Liver (tissue), 9 donors: ENCODE data around the gene LAMTOR4. TPM values are rescaled to one million over a fixed set of nuclear protein-coding genes. Genes with fewer than 3 reads are reported as not detected.

Source experiments
- DNase-seq: peaks from one replicate; pipeline ENCODE4 v3.0.0-alpha.2; 2017; ENCODE audit warnings: low spot score
- H3K27ac ChIP-seq, 2 donors: one replicate each; pipeline ENCODE4 v1.7.0; 2013; ENCODE audit warnings: inconsistent platforms in 2 of 2, low read length in 2 of 2, control low read depth in 1 of 2, low read depth in 1 of 2, mild to moderate bottlenecking in 1 of 2
- H3K27me3 ChIP-seq, 4 donors: one replicate each; pipeline versions ENCODE4 v1.6.1 to v1.7.0; 2013; ENCODE audit warnings: low read length in 3 of 4, inconsistent platforms in 1 of 4, mild to moderate bottlenecking in 1 of 4, moderate library complexity in 1 of 4; ENCODE audit not compliant: control insufficient read depth in 4 of 4, insufficient read depth in 4 of 4
- H3K36me3 ChIP-seq, 4 donors: one replicate each; pipeline versions ENCODE4 v1.6.1 to v1.7.0; 2013; ENCODE audit warnings: low read length in 3 of 4, mild to moderate bottlenecking in 3 of 4, low read depth in 1 of 4, moderate library complexity in 1 of 4; ENCODE audit not compliant: control insufficient read depth in 4 of 4, insufficient read depth in 3 of 4
- H3K4me1 ChIP-seq, 4 donors: one replicate each; pipeline versions ENCODE4 v1.6.1 to v1.7.0; 2013; ENCODE audit warnings: low read length in 3 of 4, mild to moderate bottlenecking in 3 of 4, moderate library complexity in 1 of 4; ENCODE audit not compliant: control insufficient read depth in 4 of 4, insufficient read depth in 4 of 4
- H3K4me3 ChIP-seq, 3 donors: one replicate each; pipeline versions ENCODE4 v1.6.1 to v1.7.0; 2013; ENCODE audit warnings: low read length in 3 of 3, control low read depth in 1 of 3, low read depth in 1 of 3, mild to moderate bottlenecking in 1 of 3
- H3K9ac ChIP-seq, 2 donors: one replicate each; pipeline ENCODE4 v1.7.0; 2013; ENCODE audit warnings: low read length in 2 of 2, mild to moderate bottlenecking in 2 of 2, moderate library complexity in 2 of 2, control low read depth in 1 of 2, low read depth in 1 of 2
- H3K9me3 ChIP-seq, 4 donors: one replicate each; pipeline versions ENCODE4 v1.6.1 to v1.7.0; 2013; ENCODE audit warnings: low read length in 3 of 4; ENCODE audit not compliant: control insufficient read depth in 4 of 4
- CTCF ChIP-seq: fragments of 150-350 bp; IDR thresholded peaks from 2 replicates; pipeline ENCODE4 v1.5.1; 2017; ENCODE audit warnings: improper control_type of control experiment, low read depth, low read length; ENCODE audit not compliant: missing input control
- EGR1 ChIP-seq, 2 donors: IDR thresholded peaks; 2 replicates each; pipeline ENCODE4 v1.6.1; 2016 to 2018; ENCODE audit warnings: antibody characterized with exemption in 2 of 2, low read depth in 2 of 2
- FOXA2 ChIP-seq: IDR thresholded peaks from 2 replicates; pipeline ENCODE4 v1.6.1; 2016; ENCODE audit warnings: antibody characterized with exemption
- GABPA ChIP-seq, 2 donors: IDR thresholded peaks in 1 of 2; conservative IDR thresholded peaks in 1 of 2; 2 replicates each; pipeline ENCODE4 v1.6.1; 2016; ENCODE audit warnings: antibody characterized with exemption in 2 of 2, mild to moderate bottlenecking in 1 of 2, moderate library complexity in 1 of 2
- HNF4A ChIP-seq, 2 donors: conservative IDR thresholded peaks; 2 replicates each; pipeline ENCODE4 v1.6.1; 2016; ENCODE audit warnings: antibody characterized with exemption in 2 of 2, mild to moderate bottlenecking in 2 of 2
- HNF4G ChIP-seq: IDR thresholded peaks from 2 replicates; pipeline ENCODE4 v1.6.1; 2016; ENCODE audit warnings: antibody characterized with exemption
- MAX ChIP-seq: IDR thresholded peaks from 2 replicates; pipeline ENCODE4 v1.6.1; 2016; ENCODE audit warnings: antibody characterized with exemption
- NR2F2 ChIP-seq: IDR thresholded peaks from 2 replicates; pipeline ENCODE4 v1.6.1; 2016; ENCODE audit warnings: antibody characterized with exemption
- RAD21 ChIP-seq, 2 donors: IDR thresholded peaks; 2 replicates each; pipeline ENCODE4 v1.6.1; 2016; ENCODE audit warnings: antibody characterized with exemption in 2 of 2, mild to moderate bottlenecking in 2 of 2
- REST ChIP-seq: IDR thresholded peaks from 2 replicates; pipeline ENCODE4 v1.6.1; 2016; ENCODE audit warnings: antibody characterized with exemption, mild to moderate bottlenecking
- RXRA ChIP-seq, 2 donors: IDR thresholded peaks; 2 replicates each; pipeline ENCODE4 v1.6.1; 2017 to 2018; ENCODE audit warnings: antibody characterized with exemption in 2 of 2, mild to moderate bottlenecking in 1 of 2
- SP1 ChIP-seq: IDR thresholded peaks from 2 replicates; pipeline ENCODE4 v1.6.1; 2018; ENCODE audit warnings: antibody characterized with exemption, mild to moderate bottlenecking
- TAF1 ChIP-seq: conservative IDR thresholded peaks from 2 replicates; pipeline ENCODE4 v1.6.1; 2016; ENCODE audit warnings: antibody characterized with exemption, mild to moderate bottlenecking
- YY1 ChIP-seq: IDR thresholded peaks from 2 replicates; pipeline ENCODE4 v1.6.1; 2016; ENCODE audit warnings: antibody characterized with exemption, mild to moderate bottlenecking
- ZBTB33 ChIP-seq: IDR thresholded peaks from 2 replicates; pipeline ENCODE4 v1.6.1; 2016; ENCODE audit warnings: antibody characterized with exemption
- WGBS: extraction: QIAGEN DNeasy Blood & Tissue Kit; methylation state at CpG from one replicate; pipeline ENCODE4 v1.1.7; 2013; 5-methylcytosine and 5-hydroxymethylcytosine counted together
- polyA plus RNA-seq, 2 donors: library from polyadenylated mRNA; stranded (reverse) in 1 of 2; unstranded in 1 of 2; fragments of 200-250 nt in 1 of 2; fragments of >200 nt in 1 of 2; fragmentation: Nextera tagmentation in 1 of 2; extraction: Ambion mirVana in 1 of 2; gene quantifications; one replicate each; pipeline versions ENCODE4 v1.2.1 to v1.2.3, GENCODE V29; 2013 to 2015
- total RNA-seq, 2 donors: library from RNA; depleted of rRNA; stranded (reverse); fragments of >200 nt; gene quantifications; one replicate each; pipeline ENCODE4 v1.2.3, GENCODE V29; 2014
- TF ChIP-seq, protein P1 (sequence below): IDR thresholded peaks from 2 replicates; pipeline ENCODE4 v1.6.1; 2016; ENCODE audit warnings: antibody characterized with exemption
- donor health status: healthy.
- donor health status: healthy.
- donor health status: healthy.
- donor health status: healthy.
- donor health status: healthy.

Gene LAMTOR4
- total RNA-seq (10 to 100 TPM; 28.4 to 39.8 TPM), polyA plus RNA-seq (100 to 1,000 TPM in 1 of 2 donors, 10 to 100 TPM in 1; 75.5 to 112 TPM)

DNA sequence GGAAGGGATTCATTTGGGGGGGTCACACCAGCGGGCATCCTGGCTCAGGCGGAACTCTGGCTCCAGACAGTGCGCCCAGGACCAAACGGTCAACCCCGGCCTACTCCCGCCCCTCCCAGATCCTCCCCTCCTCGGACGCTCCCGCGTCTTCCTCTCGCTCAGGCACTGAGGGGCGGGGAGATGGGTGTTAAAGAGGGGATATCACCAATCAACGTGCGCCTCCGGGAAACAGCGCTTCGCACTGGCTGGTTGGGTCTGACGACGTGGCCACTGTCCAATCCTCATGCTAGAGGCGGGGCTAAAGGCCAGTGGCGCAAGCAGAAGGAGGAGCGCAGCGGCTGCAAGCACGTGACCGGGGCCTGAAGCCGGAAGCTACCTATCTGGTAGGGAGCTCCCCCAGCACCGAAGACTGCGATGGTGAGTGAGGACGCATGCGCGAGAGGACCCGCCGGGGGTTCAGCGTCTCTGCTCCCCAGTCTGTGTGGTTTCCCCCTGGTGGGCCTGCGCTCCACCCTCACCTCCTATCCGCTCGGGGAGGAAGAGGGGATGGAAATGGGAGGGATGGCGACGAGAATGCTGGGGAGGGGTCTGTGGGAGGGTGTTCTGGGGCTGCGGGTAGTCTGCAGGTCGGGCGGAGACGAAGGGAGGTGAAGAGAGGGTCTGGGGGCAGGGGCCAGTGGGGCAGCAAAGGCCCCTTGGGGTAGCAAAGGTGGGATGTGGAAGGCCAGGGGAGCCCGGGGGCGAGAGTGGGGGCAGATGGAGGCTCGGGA lies at the start of gene LAMTOR4:
Gene LAMTOR4 (plus strand): TSS at position 360 of the 770 bp plus-strand sequence. CDS start 55 bp downstream, at position 415.
- Histone ChIP-seq H3K27me3 (no peaks in the 10 kb centered on the region), H3K4me3 (peak within 1 kb of the TSS; percentile 69 to 98 (median 94)), H3K36me3 (peaks cover 0 to 5% (median 2%) of the 10 kb centered on the region in 4 donors), H3K9me3 (no peaks in the 10 kb centered on the region), H3K9ac (peak within 1 kb of the TSS; percentile 67 to 89), H3K4me1 (peaks cover 4 to 13% (median 9%) of the 10 kb centered on the region in 4 donors), H3K27ac (peak within 1 kb of the TSS; percentile 91 to 95)
- under 1% methylated on average over 46 of the region's 46 CpGs for WGBS
- peak; percentile 94 for DNase-seq
- TF ChIP-seq, protein P1, sequence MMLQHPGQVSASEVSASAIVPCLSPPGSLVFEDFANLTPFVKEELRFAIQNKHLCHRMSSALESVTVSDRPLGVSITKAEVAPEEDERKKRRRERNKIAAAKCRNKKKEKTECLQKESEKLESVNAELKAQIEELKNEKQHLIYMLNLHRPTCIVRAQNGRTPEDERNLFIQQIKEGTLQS, result no peak
- peak; percentile 51 to 63 for TF ChIP-seq RXRA (IDR thresholded peaks at IDR 0.05)
- no peak for TF ChIP-seq ZBTB33
- peak; percentile 92 for TF ChIP-seq SP1
- TF ChIP-seq YY1, result peak; percentile 51
- peak in 1 of 2 donors; percentile 24 for TF ChIP-seq RAD21 (IDR thresholded peaks at IDR 0.05)
- peak; percentile 80 for TF ChIP-seq MAX
- TF ChIP-seq REST, result no peak
- peak in 1 of 2 donors; percentile 37 for TF ChIP-seq HNF4A (conservative IDR thresholded peaks at IDR 0.05)
- peak; percentile 33 for TF ChIP-seq NR2F2
- peak; percentile 51 to 87 for TF ChIP-seq GABPA (IDR thresholded peaks at IDR 0.05 in 1 of 2, conservative IDR thresholded peaks at IDR 0.05 in 1 of 2)
- peak; percentile 10 for TF ChIP-seq TAF1

DNA sequence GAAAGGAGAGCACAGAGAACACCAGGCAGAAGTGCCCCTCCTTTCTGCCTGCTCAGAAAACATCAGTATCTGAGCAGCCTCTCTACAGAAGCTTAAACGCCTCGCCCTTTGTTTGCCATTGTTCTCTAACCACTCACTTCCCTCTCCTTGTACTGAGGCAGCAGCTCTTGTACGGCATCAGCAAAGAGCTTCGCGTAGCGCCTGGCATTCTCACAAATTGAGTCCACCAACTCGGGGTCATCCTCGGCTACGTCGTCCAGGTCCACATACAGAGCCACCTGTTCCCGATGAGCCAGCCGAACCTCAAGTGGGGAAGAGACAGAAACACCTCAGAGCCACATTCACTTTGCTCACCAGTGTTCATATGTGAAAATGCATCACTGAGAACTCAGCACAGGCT lies 49.3 kb upstream of the LAMTOR4 start:
- H3K9me3 ChIP-seq, result no peaks in the 10 kb centered on the region
- H3K4me1 ChIP-seq, result peaks cover 0 to 20% (median 14%) of the 10 kb centered on the region in 4 donors
- WGBS, result 80% methylated on average over 12 of the region's 12 CpGs
- no peaks in the 10 kb centered on the region for H3K27me3 ChIP-seq
- peak overlapping the region; percentile 81 to 87 (median 82) for H3K4me3 ChIP-seq
- H3K27ac ChIP-seq, result no peak overlapping the region
- TF ChIP-seq, protein P1, result no peak
- no peak for TF ChIP-seq MAX
- no peak for TF ChIP-seq FOXA2
- no peak for TF ChIP-seq EGR1 (IDR thresholded peaks at IDR 0.05; ENCODE audit: low read depth in 2 of 2)
- no peak for TF ChIP-seq RAD21 (IDR thresholded peaks at IDR 0.05)
- TF ChIP-seq CTCF, result no peak
- TF ChIP-seq HNF4A (conservative IDR thresholded peaks at IDR 0.05), result no peak
- TF ChIP-seq GABPA (IDR thresholded peaks at IDR 0.05 in 1 of 2, conservative IDR thresholded peaks at IDR 0.05 in 1 of 2), result no peak
- no peak for TF ChIP-seq HNF4G
- TF ChIP-seq SP1, result no peak
- no peak for TF ChIP-seq REST
- no peak for DNase-seq
- peaks cover 18 to 47% (median 38%) of the 10 kb centered on the region in 4 donors for H3K36me3 ChIP-seq
- H3K9ac ChIP-seq, result peak overlapping the region; percentile 64 to 89
